Upper lobe of right lung (tissue), 1 donor: ENCODE measurements around the gene TACSTD2. TPM values are rescaled to one million over a fixed set of nuclear protein-coding genes. Genes with fewer than 3 reads are reported as not detected.
A peak's percentile ranks its signal among the peaks of the same experiment; 100 is the strongest.
"Not testable (repeated sequence)": the region's sequence is repeated elsewhere in the genome, so short reads cannot be mapped to it uniquely, and the experiment has no call there.

Experiments used
- ATAC-seq: fragments of 200-7000 bp; cut with Tn5 transposase; one replicate; pipeline ENCODE4 v1.9.1; 2020; ENCODE audit warnings: mild to moderate bottlenecking, moderate library complexity
- DNase-seq: peaks from one replicate; pipeline ENCODE4 v3.0.0-alpha.2; 2020
- H3K27ac ChIP-seq: fragments of 200-600 bp; one replicate; pipeline ENCODE4 v1.8.0; 2022
- H3K27me3 ChIP-seq: fragments of 200-600 bp; one replicate; pipeline ENCODE4 v1.8.0; 2022; ENCODE audit warnings: mild to moderate bottlenecking
- H3K36me3 ChIP-seq: fragments of 200-600 bp; one replicate; pipeline ENCODE4 v1.8.0; 2022
- H3K4me1 ChIP-seq: fragments of 200-600 bp; one replicate; pipeline ENCODE4 v1.8.0; 2022
- H3K4me3 ChIP-seq: fragments of 200-600 bp; one replicate; pipeline ENCODE4 v1.8.0; 2022; ENCODE audit warnings: mild to moderate bottlenecking
- H3K9me3 ChIP-seq: fragments of 200-600 bp; one replicate; pipeline ENCODE4 v1.8.0; 2022
- CTCF ChIP-seq: fragments of 200-600 bp; IDR thresholded peaks from one replicate; pipeline ENCODE4 v1.8.0; 2022; ENCODE audit warnings: antibody characterized with exemption
- intact Hi-C: fragments of 100-400 bp; cut with DNase I; formaldehyde crosslinking; loops from one replicate; pipeline ENCODE4 v1.11.0; 2022
- total RNA-seq: library from RNA; stranded (reverse); fragmentation: NEBNext Ultra II Directional; extraction: Animal tissue kit (Norgen Biotek cat#: 25700); gene quantifications from one replicate; pipeline ENCODE4 v1.2.1, GENCODE V29; 2021
- donor health status: DM: no; HTN: yes; CAD: no; lungs with severe emphysema.

TACSTD2 gene
- total RNA-seq, 1 donor from 2014 or later = 112 TPM

GRCh38 chr1:58608297-58608696, 31.2 kb upstream of the TACSTD2 start:
- Histone ChIP-seq H3K27ac (no peak overlapping the region), H3K9me3 (peaks cover 4% of the 10 kb centered on the region), H3K4me1 (no peaks in the 10 kb centered on the region), H3K27me3 (no peaks in the 10 kb centered on the region), H3K4me3 (no peak overlapping the region), H3K36me3 (no peaks in the 10 kb centered on the region)
- ATAC-seq (no peak), DNase-seq (no peak)
- TF ChIP-seq CTCF = no peak
- intact Hi-C loops = no loop called here

DNA sequence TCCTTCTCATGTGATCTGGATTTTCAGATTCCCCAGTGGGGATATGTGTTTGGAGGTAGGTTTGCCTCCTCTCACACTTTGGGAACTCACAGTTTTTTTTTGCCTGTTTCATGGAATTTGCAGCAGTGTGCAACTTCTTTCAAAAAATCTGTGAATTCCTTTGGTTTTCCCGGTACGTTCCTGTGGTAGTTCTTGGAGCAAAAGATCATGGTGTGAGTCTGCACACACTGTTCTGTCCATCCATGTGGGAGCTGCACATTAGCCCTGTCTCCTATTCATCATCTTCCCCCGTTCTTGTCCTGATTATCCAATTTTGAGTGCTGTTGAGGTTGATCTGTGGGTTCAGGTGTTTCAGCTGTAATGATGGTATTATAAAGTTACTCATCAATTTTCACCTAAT, 30.3 kb upstream of the TACSTD2 start:
- Histone ChIP-seq H3K27me3 (no peaks in the 10 kb centered on the region), H3K27ac (no peak overlapping the region), H3K36me3 (no peaks in the 10 kb centered on the region), H3K9me3 (peaks cover 4% of the 10 kb centered on the region), H3K4me1 (no peaks in the 10 kb centered on the region), H3K4me3 (no peak overlapping the region)
- intact Hi-C loops = no loop called here
- ATAC-seq = no peak
- no peak for DNase-seq
- TF ChIP-seq CTCF = no peak

DNA sequence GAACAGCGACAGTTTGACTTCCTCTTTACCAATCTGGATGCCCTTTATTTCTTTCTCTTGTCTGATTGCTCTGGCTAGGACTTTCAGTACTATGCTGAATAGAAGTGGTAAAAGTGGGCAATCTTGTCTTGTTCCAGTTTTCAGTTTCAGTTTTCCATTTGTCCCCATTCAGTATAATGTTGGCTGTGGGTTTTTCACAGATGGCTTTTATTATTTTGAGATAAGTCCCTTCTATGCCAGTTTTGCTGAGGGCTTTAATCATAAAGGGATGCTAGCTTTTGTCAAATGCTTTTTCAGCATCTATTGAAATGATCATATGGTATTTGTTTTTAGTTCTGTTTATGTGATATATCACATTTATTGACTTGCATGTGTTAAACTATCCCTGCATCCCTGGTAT, 24.9 kb upstream of the TACSTD2 start:
- ATAC-seq, H3K36me3 ChIP-seq, intact Hi-C loops, H3K4me1 ChIP-seq, H3K4me3 ChIP-seq, H3K27ac ChIP-seq, DNase-seq, H3K27me3 ChIP-seq, H3K9me3 ChIP-seq: not testable (repeated sequence)

GRCh38 chr1:58597996-58598395, 20.9 kb upstream of the TACSTD2 start:
- ATAC-seq (peak; percentile 28), DNase-seq (no peak)
- H3K9me3 ChIP-seq = no peaks in the 10 kb centered on the region
- no peak overlapping the region for H3K4me3 ChIP-seq
- no peaks in the 10 kb centered on the region for H3K36me3 ChIP-seq
- intact Hi-C loops = no loop called here
- TF ChIP-seq CTCF = no peak
- H3K27me3 ChIP-seq = no peaks in the 10 kb centered on the region
- peaks cover 2% of the 10 kb centered on the region for H3K4me1 ChIP-seq
- H3K27ac ChIP-seq = no peak overlapping the region

- Histone ChIP-seq H3K27ac (no peak overlapping the region), H3K27me3 (no peaks in the 10 kb centered on the region), H3K4me1 (peaks cover 11% of the 10 kb centered on the region), H3K9me3 (no peaks in the 10 kb centered on the region), H3K36me3 (no peaks in the 10 kb centered on the region), H3K4me3 (no peak overlapping the region)
- TF ChIP-seq CTCF = no peak
- intact Hi-C loops = no loop called here
- ATAC-seq (peak; percentile 11), DNase-seq (no peak)
Observed at GRCh38 chr1:58597076-58597475, 20.0 kb upstream of the TACSTD2 start.

DNA sequence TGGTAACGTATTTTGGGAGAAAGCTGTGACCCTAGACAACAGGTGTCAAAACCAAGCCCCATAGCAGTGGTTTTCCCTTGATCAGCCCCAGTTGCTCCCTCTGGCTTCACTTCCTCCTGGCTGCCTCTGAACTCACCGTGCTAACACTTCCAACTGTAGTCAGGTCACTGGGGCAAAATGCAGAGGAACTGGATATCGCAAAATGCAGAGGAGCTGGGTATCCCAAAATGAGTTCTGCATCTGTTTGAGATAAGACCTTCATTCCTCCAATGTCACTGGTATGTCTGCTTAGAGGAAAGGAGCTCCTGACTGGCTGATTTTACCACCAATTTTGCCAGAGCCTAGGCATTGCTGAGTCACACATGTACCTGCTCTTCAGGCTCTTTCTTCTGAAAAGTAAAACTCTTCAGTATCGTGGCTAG, 19.6 kb upstream of the TACSTD2 start:
- H3K9me3 ChIP-seq = no peaks in the 10 kb centered on the region
- H3K27me3 ChIP-seq = no peaks in the 10 kb centered on the region
- H3K27ac ChIP-seq = no peak overlapping the region
- peaks cover 12% of the 10 kb centered on the region for H3K4me1 ChIP-seq
- no peak for TF ChIP-seq CTCF
- no peak for DNase-seq
- ATAC-seq = peak; percentile 8
- H3K4me3 ChIP-seq = no peak overlapping the region
- H3K36me3 ChIP-seq = no peaks in the 10 kb centered on the region
- intact Hi-C loops = no loop called here
